ENCODE results near the gene THEMIS.
"Not testable (repeated sequence)": the region's sequence is repeated elsewhere in the genome, so short reads cannot be mapped to it uniquely, and the experiment has no call there.

The THEMIS gene, protein sequence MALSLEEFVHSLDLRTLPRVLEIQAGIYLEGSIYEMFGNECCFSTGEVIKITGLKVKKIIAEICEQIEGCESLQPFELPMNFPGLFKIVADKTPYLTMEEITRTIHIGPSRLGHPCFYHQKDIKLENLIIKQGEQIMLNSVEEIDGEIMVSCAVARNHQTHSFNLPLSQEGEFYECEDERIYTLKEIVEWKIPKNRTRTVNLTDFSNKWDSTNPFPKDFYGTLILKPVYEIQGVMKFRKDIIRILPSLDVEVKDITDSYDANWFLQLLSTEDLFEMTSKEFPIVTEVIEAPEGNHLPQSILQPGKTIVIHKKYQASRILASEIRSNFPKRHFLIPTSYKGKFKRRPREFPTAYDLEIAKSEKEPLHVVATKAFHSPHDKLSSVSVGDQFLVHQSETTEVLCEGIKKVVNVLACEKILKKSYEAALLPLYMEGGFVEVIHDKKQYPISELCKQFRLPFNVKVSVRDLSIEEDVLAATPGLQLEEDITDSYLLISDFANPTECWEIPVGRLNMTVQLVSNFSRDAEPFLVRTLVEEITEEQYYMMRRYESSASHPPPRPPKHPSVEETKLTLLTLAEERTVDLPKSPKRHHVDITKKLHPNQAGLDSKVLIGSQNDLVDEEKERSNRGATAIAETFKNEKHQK

DNA sequence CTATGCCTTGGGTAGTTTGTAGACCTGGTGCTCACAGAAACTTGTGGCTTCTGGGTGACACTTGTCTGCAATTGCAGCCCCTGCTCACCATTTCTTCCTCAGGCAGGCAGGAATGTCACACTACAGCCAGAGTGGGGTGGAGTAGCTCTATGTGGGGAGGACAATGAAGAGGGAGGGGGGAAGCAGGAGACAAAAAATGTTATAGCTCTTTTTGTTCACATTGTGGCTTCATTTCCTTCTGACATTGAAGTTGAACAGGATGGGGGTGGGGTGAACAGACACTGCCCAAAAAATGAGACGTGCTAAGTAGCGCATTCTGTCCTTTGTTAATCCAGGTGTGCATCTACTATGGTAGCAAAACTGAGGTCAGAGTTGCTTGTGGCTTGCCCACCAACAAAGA, at the start of gene THEMIS:
Gene THEMIS, minus strand, starts transcription at position 124 of the 400 bp plus-strand sequence. CDS start 126 bp downstream, outside the sequence.
- no peak for DNase-seq

- DNase-seq = no peak
Measured at GRCh38 chr6:127949251-127949650, 48.4 kb upstream of the THEMIS start.

GRCh38 chr6:127946388-127946787, 45.5 kb upstream of the THEMIS start:
- no peak for DNase-seq

DNA sequence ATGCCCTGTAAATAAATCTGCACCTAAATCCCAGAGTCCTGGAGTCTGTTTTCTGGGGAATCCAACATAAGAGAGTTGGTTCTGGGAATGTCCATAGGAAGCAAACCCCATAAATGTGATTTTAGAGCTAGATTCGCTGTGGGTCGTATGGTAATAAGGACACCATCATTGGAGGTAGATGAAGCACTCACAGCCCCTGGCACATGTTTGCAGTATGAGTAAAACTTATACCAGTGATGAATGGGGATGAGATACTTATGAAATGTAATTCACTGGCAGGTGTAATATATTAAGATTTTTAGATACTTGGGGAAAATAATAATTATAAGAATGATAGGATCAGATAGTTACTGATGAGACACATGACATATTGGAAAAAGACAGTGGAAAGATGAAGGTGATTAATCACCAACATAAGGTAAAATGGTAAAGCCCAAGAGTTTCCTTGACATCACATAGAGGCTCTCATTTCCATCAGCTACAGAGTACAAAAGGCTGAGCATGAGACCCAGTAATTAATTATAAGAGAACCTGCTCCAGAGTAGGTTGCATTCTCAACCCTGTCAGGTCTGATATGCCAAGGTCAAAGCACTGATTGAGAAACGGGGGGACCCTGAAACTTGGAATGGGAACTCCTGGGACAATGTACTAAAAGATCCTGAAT, 44.7 kb upstream of the THEMIS start:
- no peak for DNase-seq

DNA sequence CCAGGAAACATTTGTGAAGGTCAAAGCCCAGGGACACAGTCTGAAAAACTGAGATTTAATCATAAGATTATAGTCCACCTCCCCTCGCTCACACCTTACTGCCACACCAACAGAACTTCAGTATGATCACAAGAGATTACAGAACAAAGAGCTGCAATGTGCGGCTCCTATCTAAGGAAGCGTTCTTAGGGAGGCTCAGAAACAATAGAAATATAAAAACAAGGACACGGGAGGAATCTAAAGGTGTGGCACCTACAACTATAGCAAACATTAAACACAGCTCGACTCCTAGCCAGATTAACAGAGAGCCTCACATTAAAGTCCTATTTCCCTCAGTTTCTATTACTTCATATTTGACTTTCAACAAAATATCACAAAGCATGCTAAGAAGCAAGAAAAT, 40.4 kb upstream of the THEMIS start:
- no peak for DNase-seq

- DNase-seq = peak; percentile 9
Measured at GRCh38 chr6:127939442-127940066, 38.7 kb upstream of the THEMIS start.

GRCh38 chr6:127938701-127939100, 37.8 kb upstream of the THEMIS start:
- DNase-seq = peak; percentile 65

DNA sequence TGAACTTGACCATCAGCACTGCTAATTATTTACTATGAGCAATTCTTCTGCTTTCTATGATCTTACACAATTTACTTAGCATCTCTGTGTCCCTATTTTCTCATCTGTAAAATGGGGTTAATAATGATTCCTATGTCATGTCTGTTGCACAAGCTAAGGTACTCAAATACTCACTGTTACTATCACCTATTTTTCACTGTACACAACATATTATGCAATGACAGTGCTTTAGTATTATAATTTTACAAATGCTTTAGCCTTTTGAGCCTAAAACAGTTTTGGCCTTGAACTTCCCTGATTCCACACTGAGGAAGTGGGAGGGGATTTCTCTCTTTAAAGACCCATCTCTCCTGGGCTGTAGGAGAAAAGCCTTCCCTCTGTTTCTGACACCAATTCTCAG, 36.9 kb upstream of the THEMIS start:
- DNase-seq = no peak

GRCh38 chr6:127937102-127937501, 36.2 kb upstream of the THEMIS start:
- no peak for DNase-seq

GRCh38 chr6:127934956-127935355, 34.1 kb upstream of the THEMIS start:
- no peak for DNase-seq

DNA sequence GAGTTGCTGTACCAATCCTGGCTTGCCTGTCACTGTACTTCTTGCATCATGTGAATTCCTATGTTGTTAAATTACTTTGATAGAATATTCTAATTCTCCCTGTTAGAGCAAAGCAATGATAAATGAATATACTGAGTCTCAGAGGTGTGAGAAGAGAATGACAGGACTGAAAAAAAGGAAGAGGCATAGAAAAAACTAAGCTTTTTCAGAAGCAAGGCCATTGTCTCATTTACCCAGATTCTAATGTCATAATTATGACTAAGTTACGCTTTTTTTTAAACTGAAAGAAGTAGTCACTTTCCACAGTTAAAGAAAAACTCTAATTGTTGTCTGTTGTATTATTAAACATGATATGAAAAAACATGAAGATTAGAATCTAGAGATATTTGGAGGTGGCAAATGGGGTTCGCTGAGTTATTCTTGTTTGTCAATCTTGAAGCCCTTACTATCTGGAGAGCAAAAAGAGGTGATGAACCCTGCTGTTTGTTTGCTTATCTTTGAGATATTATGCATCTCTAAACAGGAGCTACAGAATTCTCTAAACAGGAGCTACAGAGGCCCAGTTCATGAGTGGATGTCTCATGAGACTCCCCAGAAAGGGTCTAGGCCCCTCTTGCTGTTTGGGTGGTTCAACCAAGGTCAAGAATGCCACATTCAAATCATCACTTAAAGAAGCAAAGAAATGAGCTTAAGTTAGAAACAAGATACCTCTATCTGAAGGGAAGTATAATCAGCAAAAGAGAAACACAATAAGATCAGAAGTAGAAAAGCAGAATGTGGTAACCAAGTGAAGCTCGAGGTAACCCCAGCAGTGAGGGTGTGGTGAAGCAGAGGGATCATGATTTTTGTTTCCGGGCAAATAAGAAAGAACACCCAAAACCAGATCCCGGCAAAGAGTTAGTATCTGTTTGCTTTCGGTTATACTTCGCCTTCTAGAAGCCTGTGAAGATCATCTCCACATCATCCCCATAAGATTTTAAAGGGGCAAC, 33.3 kb upstream of the THEMIS start:
- no peak for DNase-seq

GRCh38 chr6:127933137-127933536, 32.3 kb upstream of the THEMIS start:
- DNase-seq = no peak

DNA sequence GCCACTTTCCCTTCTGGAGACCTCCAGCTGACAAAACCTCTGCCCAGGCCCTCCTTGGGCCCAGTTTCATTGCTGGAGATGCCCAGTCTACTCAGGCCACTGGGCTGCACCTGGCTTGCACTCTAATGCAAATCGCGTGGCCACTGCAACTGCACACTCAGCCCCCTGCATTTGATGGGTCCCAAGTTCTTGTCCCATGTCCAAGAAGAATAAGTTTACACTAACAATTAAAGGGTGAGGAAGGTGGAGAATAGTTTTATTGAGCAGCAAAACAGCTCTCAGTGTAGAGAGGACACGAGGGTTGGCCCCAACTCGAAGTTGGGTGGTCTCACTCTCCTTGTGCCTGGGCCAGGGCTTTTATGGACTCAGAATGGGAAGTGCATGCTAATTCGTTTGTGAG, 31.9 kb upstream of the THEMIS start:
- no peak for DNase-seq

DNA sequence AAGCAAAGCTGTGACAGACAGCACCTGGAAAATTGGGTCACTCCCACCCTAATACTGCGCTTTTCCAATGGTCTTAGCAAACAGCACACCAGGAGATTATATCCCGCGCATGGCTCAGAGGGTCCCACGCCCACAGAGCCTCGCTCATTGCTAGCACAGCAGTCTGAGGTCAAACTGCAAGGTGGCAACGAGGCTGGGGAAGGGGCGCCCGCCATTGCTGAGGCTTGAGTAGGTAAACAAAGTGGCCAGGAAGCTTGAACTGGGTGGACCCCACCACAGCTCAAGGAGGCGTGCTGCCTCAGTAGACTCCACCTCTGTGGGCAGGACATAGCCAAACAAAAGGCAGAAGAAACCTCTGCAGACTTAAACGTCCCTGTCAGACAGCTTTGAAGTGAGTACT, 25.6 kb upstream of the THEMIS start:
- DNase-seq = not testable (repeated sequence)

- DNase-seq = no peak
Measured at GRCh38 chr6:127924440-127924839, 23.6 kb upstream of the THEMIS start.

GRCh38 chr6:127924031-127924430, 23.2 kb upstream of the THEMIS start:
- no peak for DNase-seq

GRCh38 chr6:127923135-127923534, 22.3 kb upstream of the THEMIS start:
- DNase-seq = no peak

DNA sequence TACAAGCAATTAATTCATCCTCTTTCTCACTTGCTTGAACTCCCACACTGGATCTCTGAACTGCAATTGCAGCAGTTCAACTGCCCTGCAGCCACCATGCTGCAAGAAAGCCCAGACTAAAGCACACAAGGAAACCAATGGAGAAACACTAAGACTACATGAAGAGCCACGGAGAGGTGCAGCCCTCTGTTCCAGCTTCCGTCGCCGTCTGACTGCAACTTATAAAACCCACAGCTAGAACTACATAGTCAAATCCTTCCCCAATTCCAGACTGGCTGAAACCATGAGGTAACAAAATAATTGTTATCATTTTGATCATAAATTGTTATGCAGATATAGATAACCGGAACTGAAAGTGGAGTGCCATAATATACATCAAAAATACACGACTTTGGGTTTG, 21.1 kb upstream of the THEMIS start:
- no peak for DNase-seq

GRCh38 chr6:127920804-127921203, 19.9 kb upstream of the THEMIS start:
- DNase-seq = no peak

GRCh38 chr6:127918506-127919427, 17.9 kb upstream of the THEMIS start:
- no peak for DNase-seq

- no peak for DNase-seq
Measured at GRCh38 chr6:127917766-127918165, 16.9 kb upstream of the THEMIS start.

Measured in EL (cell line).